NCI-H460 (cell line): Measurements from ENCODE around the gene OTULINL. TPM values are rescaled to one million over a fixed set of nuclear protein-coding genes. Genes with fewer than 3 reads are reported as not detected.
"Not testable (repeated sequence)": the region's sequence is repeated elsewhere in the genome, so short reads cannot be mapped to it uniquely, and the experiment has no call there.

Experiments used
- DNase-seq: peaks from one replicate; pipeline ENCODE4 v3.0.0-alpha.2; 2016; ENCODE audit warnings: low read depth; ENCODE audit errors: extremely low read depth
- polyA plus RNA-seq: library from polyadenylated mRNA; depleted of rRNA; stranded (reverse); fragments of >200 nt; gene quantifications from 2 replicates; pipeline ENCODE4 v1.2.3, GENCODE V29; 2014; cell fraction: nucleus; rRNA removed
- total RNA-seq: library from RNA; depleted of rRNA; stranded (reverse); fragments of >200 nt; shearing (Covaris generic); gene quantifications from 2 replicates; pipeline ENCODE4 v1.2.3, GENCODE V29; 2014; rRNA removed

The OTULINL gene
- 0.29 and 0.35 TPM in 2 replicates for total RNA-seq
- 0.29 TPM in 1 of 2 replicates, not detected in the other for polyA plus RNA-seq

GRCh38 chr5:14581106-14581890 is at the start of gene OTULINL:
TSS of gene OTULINL (plus strand) at chr5:14581792. CDS start at chr5:14581895, 103 bp downstream.
- peak; percentile 74 for DNase-seq

- no peak for DNase-seq
These were observed 49.4 kb upstream of the OTULINL start for GRCh38 chr5:14532180-14532579.

- DNase-seq = no peak
These were observed 46.8 kb upstream of the OTULINL start for GRCh38 chr5:14534773-14535172.

- DNase-seq = no peak
These were observed 36.3 kb upstream of the OTULINL start for GRCh38 chr5:14545308-14545707.

GRCh38 chr5:14545862-14546261 is 35.7 kb upstream of the OTULINL start:
- no peak for DNase-seq

GRCh38 chr5:14547666-14548065 is 33.9 kb upstream of the OTULINL start:
- no peak for DNase-seq

GRCh38 chr5:14551211-14551610 is 30.4 kb upstream of the OTULINL start:
- no peak for DNase-seq

GRCh38 chr5:14552017-14552416 is 29.6 kb upstream of the OTULINL start:
- no peak for DNase-seq

- DNase-seq = not testable (repeated sequence)
These were observed 27.3 kb upstream of the OTULINL start for GRCh38 chr5:14554288-14554687.

GRCh38 chr5:14556015-14556414 is 25.6 kb upstream of the OTULINL start:
- no peak for DNase-seq

GRCh38 chr5:14557203-14557770 is 24.3 kb upstream of the OTULINL start:
- no peak for DNase-seq

GRCh38 chr5:14557791-14558415 is 23.7 kb upstream of the OTULINL start:
- no peak for DNase-seq

GRCh38 chr5:14560091-14560595 is 21.4 kb upstream of the OTULINL start:
- no peak for DNase-seq

GRCh38 chr5:14561741-14562140 is 19.9 kb upstream of the OTULINL start:
- no peak for DNase-seq

- DNase-seq = no peak
These were observed 13.3 kb upstream of the OTULINL start for GRCh38 chr5:14568333-14568732.

- DNase-seq = no peak
These were observed 11.5 kb upstream of the OTULINL start for GRCh38 chr5:14569948-14570691.

- no peak for DNase-seq
These were observed 9.7 kb upstream of the OTULINL start for GRCh38 chr5:14571901-14572300.

- DNase-seq = no peak
These were observed 9.2 kb upstream of the OTULINL start for GRCh38 chr5:14572385-14572784.

- DNase-seq = no peak
These were observed 8.8 kb upstream of the OTULINL start for GRCh38 chr5:14572836-14573235.

- no peak for DNase-seq
These were observed 7.5 kb upstream of the OTULINL start for GRCh38 chr5:14574096-14574495.
